Measurements from ENCODE around the gene SAMHD1.

DNA sequence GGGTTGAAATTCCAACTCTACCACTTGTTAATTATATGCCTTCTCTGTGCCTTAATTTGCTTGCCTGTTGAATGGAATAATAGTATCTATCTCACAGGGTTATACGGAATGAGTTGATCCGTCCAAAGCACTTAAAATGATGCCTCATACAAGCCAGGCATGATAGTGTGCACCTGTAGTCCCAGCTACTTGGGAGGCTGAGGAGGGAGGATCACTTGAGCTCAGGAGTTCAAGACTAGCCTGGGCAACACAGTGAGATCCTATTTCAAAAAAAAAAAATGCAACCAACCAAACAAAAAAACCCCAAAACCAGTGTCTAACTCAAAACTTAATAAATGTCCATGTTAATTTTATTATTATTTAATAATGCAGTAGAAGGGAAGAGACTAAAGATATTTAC is 35.3 kb downstream of the SAMHD1 start:
- TF ChIP-seq EZH2 (IDR thresholded peaks at IDR 0.05; ENCODE audit: borderline replicate concordance), result no peak
- TF ChIP-seq, protein P1, sequence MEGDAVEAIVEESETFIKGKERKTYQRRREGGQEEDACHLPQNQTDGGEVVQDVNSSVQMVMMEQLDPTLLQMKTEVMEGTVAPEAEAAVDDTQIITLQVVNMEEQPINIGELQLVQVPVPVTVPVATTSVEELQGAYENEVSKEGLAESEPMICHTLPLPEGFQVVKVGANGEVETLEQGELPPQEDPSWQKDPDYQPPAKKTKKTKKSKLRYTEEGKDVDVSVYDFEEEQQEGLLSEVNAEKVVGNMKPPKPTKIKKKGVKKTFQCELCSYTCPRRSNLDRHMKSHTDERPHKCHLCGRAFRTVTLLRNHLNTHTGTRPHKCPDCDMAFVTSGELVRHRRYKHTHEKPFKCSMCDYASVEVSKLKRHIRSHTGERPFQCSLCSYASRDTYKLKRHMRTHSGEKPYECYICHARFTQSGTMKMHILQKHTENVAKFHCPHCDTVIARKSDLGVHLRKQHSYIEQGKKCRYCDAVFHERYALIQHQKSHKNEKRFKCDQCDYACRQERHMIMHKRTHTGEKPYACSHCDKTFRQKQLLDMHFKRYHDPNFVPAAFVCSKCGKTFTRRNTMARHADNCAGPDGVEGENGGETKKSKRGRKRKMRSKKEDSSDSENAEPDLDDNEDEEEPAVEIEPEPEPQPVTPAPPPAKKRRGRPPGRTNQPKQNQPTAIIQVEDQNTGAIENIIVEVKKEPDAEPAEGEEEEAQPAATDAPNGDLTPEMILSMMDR (IDR thresholded peaks at IDR 0.05; ENCODE audit: poor library complexity), result no peak
- TF ChIP-seq EZH2phosphoT487 (IDR thresholded peaks at IDR 0.05; ENCODE audit: low read depth, severe bottlenecking, unreplicated experiment), result no peak

Measured in hepatocyte (in vitro differentiated cells).